ENCODE data around the gene ARMCX6.
A peak's percentile ranks its signal among the peaks of the same experiment; 100 is the strongest.
"Not testable (repeated sequence)": the region's sequence is repeated elsewhere in the genome, so short reads cannot be mapped to it uniquely, and the experiment has no call there.

ARMCX6 gene

DNA sequence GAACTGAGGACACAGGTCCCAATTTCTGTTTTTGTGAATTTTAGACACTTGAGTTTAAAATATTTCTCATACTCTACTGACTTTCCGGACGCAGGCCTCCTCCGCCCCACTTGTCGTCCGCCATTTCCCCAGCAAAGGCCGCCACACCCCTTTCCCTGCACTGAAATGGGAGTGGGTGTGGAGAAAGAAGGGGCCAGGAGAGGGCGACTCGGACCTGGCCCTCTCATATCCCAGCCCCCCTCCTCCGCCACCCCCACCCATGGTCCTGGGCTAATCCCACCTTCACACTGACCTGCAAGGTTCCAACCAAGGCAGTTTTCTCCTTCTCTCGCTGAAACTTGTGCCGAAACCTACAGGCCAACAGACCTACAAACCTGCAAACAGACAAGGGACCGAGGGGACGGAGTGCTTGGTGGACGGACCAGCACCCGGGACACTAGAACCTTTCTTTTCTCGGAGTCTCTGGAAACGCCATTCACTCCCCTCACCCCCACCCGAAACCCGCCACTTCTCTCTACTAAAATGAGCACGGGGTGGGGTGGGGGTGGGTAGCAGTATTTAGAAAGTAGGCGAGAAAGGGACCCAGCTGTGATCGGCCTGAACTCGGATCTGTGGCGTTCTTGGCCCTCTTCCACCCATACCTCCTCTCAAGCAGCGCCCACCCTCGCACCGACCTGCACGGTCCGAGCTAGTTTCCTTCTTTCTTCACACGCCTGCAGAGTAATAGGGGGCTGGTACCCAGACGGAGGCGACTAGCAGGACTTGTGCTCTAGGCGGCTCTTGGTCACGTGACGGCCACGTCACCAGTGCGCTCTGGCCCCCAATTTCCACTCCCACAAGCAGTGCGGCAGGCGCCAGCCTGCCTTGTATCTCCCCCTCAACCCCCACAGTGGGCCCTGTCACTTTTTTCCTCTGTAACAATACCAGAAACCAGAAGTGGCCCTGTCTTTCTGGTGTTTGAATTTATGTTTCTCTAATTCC, at the start of gene ARMCX6:
Gene ARMCX6, minus strand, starts transcription at position 790 of the 981 bp plus-strand sequence. CDS start 1,380 bp downstream, outside the sequence.
- TF ChIP-seq, protein P1, sequence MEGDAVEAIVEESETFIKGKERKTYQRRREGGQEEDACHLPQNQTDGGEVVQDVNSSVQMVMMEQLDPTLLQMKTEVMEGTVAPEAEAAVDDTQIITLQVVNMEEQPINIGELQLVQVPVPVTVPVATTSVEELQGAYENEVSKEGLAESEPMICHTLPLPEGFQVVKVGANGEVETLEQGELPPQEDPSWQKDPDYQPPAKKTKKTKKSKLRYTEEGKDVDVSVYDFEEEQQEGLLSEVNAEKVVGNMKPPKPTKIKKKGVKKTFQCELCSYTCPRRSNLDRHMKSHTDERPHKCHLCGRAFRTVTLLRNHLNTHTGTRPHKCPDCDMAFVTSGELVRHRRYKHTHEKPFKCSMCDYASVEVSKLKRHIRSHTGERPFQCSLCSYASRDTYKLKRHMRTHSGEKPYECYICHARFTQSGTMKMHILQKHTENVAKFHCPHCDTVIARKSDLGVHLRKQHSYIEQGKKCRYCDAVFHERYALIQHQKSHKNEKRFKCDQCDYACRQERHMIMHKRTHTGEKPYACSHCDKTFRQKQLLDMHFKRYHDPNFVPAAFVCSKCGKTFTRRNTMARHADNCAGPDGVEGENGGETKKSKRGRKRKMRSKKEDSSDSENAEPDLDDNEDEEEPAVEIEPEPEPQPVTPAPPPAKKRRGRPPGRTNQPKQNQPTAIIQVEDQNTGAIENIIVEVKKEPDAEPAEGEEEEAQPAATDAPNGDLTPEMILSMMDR (conservative IDR thresholded peaks at IDR 0.05; ENCODE audit: low read depth, low read length), result peak; percentile 49
- no peak for DNase-seq (ENCODE audit: low read depth)

DNA sequence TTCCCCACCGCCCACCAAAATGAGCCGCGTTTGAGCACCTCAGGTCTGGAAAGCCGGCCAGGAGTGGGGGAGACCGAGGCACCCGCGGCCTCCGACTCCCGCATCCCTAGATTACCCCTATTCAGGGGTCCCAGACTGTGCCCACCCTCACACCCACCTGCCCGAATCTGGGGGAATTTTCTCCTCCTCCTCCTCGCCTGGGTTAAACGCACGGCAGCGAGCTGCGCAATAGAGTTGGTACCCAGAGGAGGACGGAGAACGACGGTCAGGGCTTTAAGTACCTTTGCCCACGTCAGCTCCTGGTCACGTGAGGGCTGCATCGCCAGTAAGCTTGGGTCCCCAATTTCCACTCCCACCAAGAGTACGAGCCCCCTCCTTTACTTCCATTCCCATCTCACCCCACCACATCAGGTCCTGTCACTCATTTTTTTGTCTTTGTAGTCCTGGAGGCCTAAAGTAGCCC, 41.8 kb upstream of the ARMCX6 start, which contains the start of gene ARMCX2:
Gene ARMCX2, minus strand, starts transcription at position 250 of the 463 bp plus-strand sequence. CDS start 2,262 bp downstream, outside the sequence.
- DNase-seq (ENCODE audit: low read depth), result no peak
- H3K4me3 ChIP-seq (ENCODE audit: low read length), result peak within 1 kb of the TSS; percentile 75
- TF ChIP-seq, protein P1 (conservative IDR thresholded peaks at IDR 0.05; ENCODE audit: low read depth, low read length), result no peak

More for the DNA sequence above, at the start of gene ARMCX6:
- peak within 1 kb of the TSS; percentile 63 for H3K4me3 ChIP-seq (ENCODE audit: low read length)

DNA sequence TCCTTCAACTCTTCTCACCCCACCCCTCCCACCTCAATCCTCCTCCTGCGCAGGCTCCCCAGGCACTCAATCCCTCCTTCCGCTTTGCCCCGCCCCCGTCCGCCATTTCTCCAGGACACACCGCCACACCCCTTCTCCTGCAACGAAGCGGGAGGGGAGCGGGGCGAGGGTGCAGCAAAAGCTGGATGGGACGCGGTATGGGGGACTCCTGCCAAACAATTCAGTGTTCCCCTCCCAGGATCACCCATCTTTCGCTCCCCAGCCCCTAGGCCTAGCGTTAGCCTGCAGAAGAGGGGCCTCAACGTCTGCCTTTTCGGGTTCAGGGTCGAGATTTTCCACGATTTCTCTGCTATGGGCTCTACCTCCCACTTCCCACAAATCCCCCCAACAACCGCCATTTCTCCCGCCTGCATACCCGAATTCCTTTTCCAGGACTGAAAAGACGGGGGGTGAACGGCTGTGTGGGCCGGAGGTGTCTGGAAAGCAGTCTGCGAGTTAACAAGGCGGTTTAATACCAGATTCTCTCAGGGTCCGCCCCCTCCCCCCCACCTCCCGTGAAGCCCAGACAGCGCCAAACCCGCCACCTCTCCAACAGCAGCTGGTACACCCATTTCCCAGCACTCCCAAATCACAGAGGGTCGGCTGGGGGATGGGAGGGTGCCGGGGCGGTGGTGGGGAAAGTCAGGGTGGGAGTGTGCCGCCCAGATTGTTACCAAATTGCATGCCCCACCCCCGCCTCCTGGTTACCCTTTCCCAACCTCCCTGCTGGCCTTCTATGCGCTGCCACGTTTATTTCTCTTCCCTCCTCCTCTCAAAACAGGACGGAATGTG, 41.1 kb upstream of the ARMCX6 start:
- TF ChIP-seq, protein P1 (conservative IDR thresholded peaks at IDR 0.05; ENCODE audit: low read depth, low read length), result no peak
- H3K4me3 ChIP-seq (ENCODE audit: low read length), result peak overlapping the region; percentile 75
- DNase-seq (ENCODE audit: low read depth), result no peak

DNA sequence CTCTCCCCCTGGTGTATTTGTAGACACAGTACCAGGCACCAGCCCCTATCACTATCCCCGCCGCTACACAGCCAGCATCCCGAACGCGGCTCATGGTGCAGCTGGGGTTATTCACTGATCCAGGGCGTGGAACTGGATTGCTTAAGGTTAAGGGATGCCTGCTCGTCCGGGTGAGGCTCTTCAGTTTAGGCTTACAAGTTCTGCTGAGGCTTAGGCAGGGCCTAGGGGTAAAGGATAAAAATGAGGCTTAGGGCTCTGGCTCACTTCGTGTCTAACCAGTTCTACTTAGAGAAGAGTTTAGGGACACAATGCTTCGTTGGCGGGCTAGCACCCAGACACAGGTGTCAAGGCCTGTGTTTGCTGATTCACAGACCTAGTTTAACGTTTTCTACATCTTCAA, 39.7 kb upstream of the ARMCX6 start:
- TF ChIP-seq, protein P1 (conservative IDR thresholded peaks at IDR 0.05; ENCODE audit: low read depth, low read length), result no peak
- no peak for DNase-seq (ENCODE audit: low read depth)
- no peak overlapping the region for H3K4me3 ChIP-seq (ENCODE audit: low read length)

DNA sequence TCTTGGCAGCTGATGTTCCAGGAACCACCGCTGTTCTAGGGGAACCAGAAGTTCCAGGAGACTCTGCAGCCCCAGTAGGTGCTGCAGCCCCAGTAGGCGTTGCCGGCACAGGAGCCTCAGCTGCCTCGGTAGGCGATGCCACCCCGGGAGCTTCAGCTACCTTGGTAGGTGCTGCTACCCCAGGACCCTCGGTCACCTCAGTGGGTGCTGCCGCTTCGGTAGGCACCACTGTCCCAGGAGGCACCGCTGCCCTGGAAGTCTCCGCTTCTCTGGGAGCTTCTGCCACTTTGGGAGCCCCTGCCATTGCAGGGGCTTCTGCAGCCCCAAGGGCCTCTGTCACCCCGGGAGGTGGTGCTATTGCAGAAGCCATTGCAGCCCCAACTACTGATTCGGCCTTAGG, 39.0 kb upstream of the ARMCX6 start:
- H3K4me3 ChIP-seq (ENCODE audit: low read length), result no peak overlapping the region
- no peak for DNase-seq (ENCODE audit: low read depth)
- TF ChIP-seq, protein P1 (conservative IDR thresholded peaks at IDR 0.05; ENCODE audit: low read depth, low read length), result no peak

DNA sequence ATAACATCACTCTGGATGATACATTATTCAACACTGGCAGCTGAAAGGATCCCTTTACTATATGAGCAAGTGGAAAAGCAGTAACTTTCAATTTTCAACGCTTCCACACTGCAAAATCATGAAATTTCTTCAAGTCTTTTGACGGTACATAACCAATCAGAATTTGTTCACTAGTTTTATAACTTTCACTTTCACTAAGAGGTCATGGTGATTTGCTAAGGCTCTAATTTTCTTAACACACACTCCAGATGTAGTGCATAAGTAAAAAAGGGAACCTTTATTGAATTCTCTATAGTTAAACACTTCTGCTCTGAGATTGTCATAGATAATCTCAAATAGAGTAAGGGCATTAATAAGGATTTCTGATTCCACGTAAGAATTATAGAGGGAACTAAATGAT, 37.7 kb upstream of the ARMCX6 start:
- DNase-seq (ENCODE audit: low read depth), result no peak
- TF ChIP-seq, protein P1 (conservative IDR thresholded peaks at IDR 0.05; ENCODE audit: low read depth, low read length), result no peak
- H3K4me3 ChIP-seq (ENCODE audit: low read length), result no peak overlapping the region

DNA sequence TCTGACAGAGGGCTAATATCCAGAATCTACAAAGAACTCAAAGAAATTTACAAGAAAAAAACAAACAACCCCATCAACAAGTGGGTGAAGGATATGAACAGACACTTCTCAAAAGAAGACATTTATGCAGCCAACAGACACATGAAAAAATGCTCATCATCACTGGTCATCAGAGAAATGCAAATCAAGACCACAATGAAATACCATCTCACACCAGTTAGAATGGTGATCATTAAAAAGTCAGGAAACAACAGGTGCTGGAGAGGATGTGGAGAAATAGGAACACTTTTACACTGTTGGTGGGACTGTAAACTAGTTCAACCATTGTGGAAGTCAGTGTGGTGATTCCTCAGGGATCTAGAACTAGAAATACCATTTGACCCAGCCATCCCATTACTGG, 29.9 kb upstream of the ARMCX6 start:
- DNase-seq (ENCODE audit: low read depth); H3K4me3 ChIP-seq (ENCODE audit: low read length): not testable (repeated sequence)

Data from retinal pigment epithelial cell (primary cell).